Smooth muscle cell (in vitro differentiated cells): Measurements from ENCODE around the gene PLA2G4F. TPM values are rescaled to one million over a fixed set of nuclear protein-coding genes. Genes with fewer than 3 reads are reported as not detected.

Source experiments
- DNase-seq: peaks from one replicate; lab custom pipeline; 2025; ENCODE audit not compliant: unreplicated experiment; lab: John Stamatoyannopoulos, UW
- H2AFZ ChIP-seq: fragments of 200-600 bp; sonication (generic); 2 replicates; pipeline ENCODE4 v1.6.0; 2016; ENCODE audit warnings: antibody characterized with exemption, low read depth, mild to moderate bottlenecking
- H3F3A ChIP-seq: fragments of 200-600 bp; sonication (generic); 2 replicates; pipeline ENCODE4 v1.6.0; 2017; ENCODE audit warnings: antibody characterized with exemption, low read depth
- H3K27ac ChIP-seq: fragments of 200-600 bp; sonication (generic); 2 replicates; pipeline ENCODE4 v1.5.1; 2016; ENCODE audit warnings: low read depth, mild to moderate bottlenecking
- H3K27me3 ChIP-seq: fragments of 200-600 bp; sonication (generic); 2 replicates; pipeline ENCODE4 v1.6.1; 2016; ENCODE audit warnings: low read depth, mild to moderate bottlenecking
- H3K36me3 ChIP-seq: fragments of 200-600 bp; sonication (generic); 2 replicates; pipeline ENCODE4 v1.5.1; 2016; ENCODE audit warnings: low read depth
- H3K4me1 ChIP-seq: fragments of 200-600 bp; sonication (generic); 2 replicates; pipeline ENCODE4 v1.5.1; 2016; ENCODE audit warnings: low read depth
- H3K4me2 ChIP-seq: fragments of 200-600 bp; sonication (generic); 2 replicates; pipeline ENCODE4 v1.6.0; 2016; ENCODE audit warnings: mild to moderate bottlenecking
- H3K4me3 ChIP-seq: fragments of 200-600 bp; sonication (generic); 2 replicates; pipeline ENCODE4 v1.5.1; 2016; ENCODE audit warnings: mild to moderate bottlenecking
- H3K79me2 ChIP-seq: fragments of 200-600 bp; sonication (generic); 2 replicates; pipeline ENCODE4 v1.6.0; 2016; ENCODE audit warnings: low read depth, mild to moderate bottlenecking
- H3K9ac ChIP-seq: fragments of 200-600 bp; sonication (generic); 2 replicates; pipeline ENCODE4 v1.6.0; 2016; ENCODE audit warnings: low read depth
- H3K9me3 ChIP-seq: fragments of 200-600 bp; sonication (generic); replicated peaks from 2 replicates; pipeline ENCODE4 v1.5.1; 2016; ENCODE audit warnings: low read depth
- H4K20me1 ChIP-seq: fragments of 200-600 bp; sonication (generic); 2 replicates; pipeline ENCODE4 v1.6.0; 2016; ENCODE audit warnings: low read depth
- CTCF ChIP-seq: fragments of 200-600 bp; sonication (generic); IDR thresholded peaks from 2 replicates; pipeline ENCODE4 v1.5.1; 2017; ENCODE audit warnings: borderline replicate concordance, mild to moderate bottlenecking, antibody characterized with exemption; ENCODE audit not compliant: insufficient read depth, poor library complexity, severe bottlenecking
- WGBS: methylation state at CpG from one replicate; pipeline ENCODE4 v1.1.7; 2016; ENCODE audit warnings: low lambda C conversion rate; 5-methylcytosine and 5-hydroxymethylcytosine counted together
- polyA plus RNA-seq: library from polyadenylated mRNA; unstranded; fragments of >200 nt; fragmentation: Nextera tagmentation; extraction: Ambion mirVana; gene quantifications from 2 replicates; pipeline ENCODE4 v1.2.1, GENCODE V29; 2016
- total RNA-seq: library from RNA; depleted of rRNA; stranded (reverse); fragments of >200 nt; gene quantifications from 2 replicates; pipeline ENCODE4 v1.2.3, GENCODE V29; 2014

The PLA2G4F gene
- total and polyA plus RNA-seq, 2 experiments from 2014 or later, result 0.46 to 1.3 TPM

- WGBS, result 68% methylated on average over 4 of the region's 4 CpGs
- no peaks in the 10 kb centered on the region for H3K36me3 ChIP-seq
- TF ChIP-seq CTCF, result no peak
- H3F3A ChIP-seq, result no peaks in the 10 kb centered on the region
- H3K27ac ChIP-seq, result no peak overlapping the region
- no peaks in the 10 kb centered on the region for H4K20me1 ChIP-seq
- no peaks in the 10 kb centered on the region for H3K4me1 ChIP-seq
- H3K9ac ChIP-seq, result no peak overlapping the region
- no peaks in the 10 kb centered on the region for H3K27me3 ChIP-seq
- H3K9me3 ChIP-seq, result no peaks in the 10 kb centered on the region
- H3K79me2 ChIP-seq, result no peaks in the 10 kb centered on the region
- DNase-seq, result no peak
- no peak overlapping the region for H3K4me3 ChIP-seq
- H2AFZ ChIP-seq, result no peak overlapping the region
- H3K4me2 ChIP-seq, result no peak overlapping the region
Observed at GRCh38 chr15:42151736-42152135, 4.7 kb downstream of the PLA2G4F start.

GRCh38 chr15:42151141-42151561 is 5.3 kb downstream of the PLA2G4F start:
- Histone ChIP-seq H3K4me1 (no peaks in the 10 kb centered on the region), H3K4me3 (no peak overlapping the region), H3K36me3 (no peaks in the 10 kb centered on the region), H3F3A (no peaks in the 10 kb centered on the region), H3K27me3 (no peaks in the 10 kb centered on the region), H3K27ac (no peak overlapping the region), H3K79me2 (no peaks in the 10 kb centered on the region), H3K9me3 (no peaks in the 10 kb centered on the region), H3K9ac (no peak overlapping the region), H2AFZ (no peak overlapping the region), H4K20me1 (no peaks in the 10 kb centered on the region), H3K4me2 (no peak overlapping the region)
- DNase-seq, result no peak
- 88% methylated on average over 10 of the region's 10 CpGs for WGBS
- no peak for TF ChIP-seq CTCF

- H4K20me1 ChIP-seq, result no peaks in the 10 kb centered on the region
- H3K4me2 ChIP-seq, result no peak overlapping the region
- no peak overlapping the region for H2AFZ ChIP-seq
- DNase-seq, result no peak
- H3K36me3 ChIP-seq, result no peaks in the 10 kb centered on the region
- H3K9ac ChIP-seq, result no peak overlapping the region
- no peak overlapping the region for H3K4me3 ChIP-seq
- no peak for TF ChIP-seq CTCF
- no peaks in the 10 kb centered on the region for H3K27me3 ChIP-seq
- H3K9me3 ChIP-seq, result no peaks in the 10 kb centered on the region
- H3K4me1 ChIP-seq, result no peaks in the 10 kb centered on the region
- H3K79me2 ChIP-seq, result no peaks in the 10 kb centered on the region
- no peak overlapping the region for H3K27ac ChIP-seq
- WGBS, result 95% methylated on average over 17 of the region's 17 CpGs
- no peaks in the 10 kb centered on the region for H3F3A ChIP-seq
Observed at GRCh38 chr15:42150219-42150970, 6.0 kb downstream of the PLA2G4F start.
